K562 (cell line): ENCODE data around the gene SNTG2. TPM values are rescaled to one million over a fixed set of nuclear protein-coding genes. Genes with fewer than 3 reads are reported as not detected.

Experiments used
- ATAC-seq: fragments of 200-7000 bp; cut with Tn5 transposase; 3 replicates; pipeline ENCODE4 v1.9.1; 2020; ENCODE audit warnings: moderate library complexity
- BruUV-seq: library from RNA; stranded (reverse); fragments of 400-500 nt; replicated peaks from 2 replicates; lab custom pipeline; 2021; lab: Mats Ljungman, UMichigan
- CTCF ChIA-PET: fragments of 300-600 bp; formaldehyde crosslinking; extraction: SDS; loops from one replicate; lab custom pipeline; 2021; ENCODE audit warnings: low intra/inter-chr PET ratio; lab: Yijun Ruan, JAX
- POLR2A ChIA-PET: fragments of 300-600, 350-650 bp; sonication (Branson Sonifier 250); formaldehyde crosslinking; extraction: SDS; loops from one replicate; lab custom pipeline; 2021; ENCODE audit warnings: antibody characterized with exemption, inconsistent platforms; lab: Yijun Ruan, JAX
- DNase-seq, 4 experiments: peaks; one replicate each; pipeline versions ENCODE4 v3.0.0 to v3.0.0-alpha.2; 2011 to 2018; ENCODE audit warnings: low spot score in 3 of 4, mixed read lengths in 3 of 4; ENCODE audit errors: extremely low read depth in 1 of 4
- FAIRE-seq: peaks from 2 replicates; lab custom pipeline; 2011; peaks lifted over from hg19 to GRCh38; lab: Jason Lieb, UNC
- H2AFZ ChIP-seq: 2 replicates; pipeline ENCODE4 v1.6.0; 2011; ENCODE audit warnings: low read depth, low read length, control low read depth, inconsistent platforms
- H3K27ac ChIP-seq: fragments of 200-600 bp; 3 replicates; pipeline ENCODE4 v1.8.0; 2011; ENCODE audit warnings: low read depth, mild to moderate bottlenecking, control low read depth, inconsistent platforms, low read length, moderate library complexity, mixed read lengths; ENCODE audit errors: extremely low read depth
- H3K27me3 ChIP-seq, 2 experiments: fragments of 300-600 bp in 1 of 2; 2 replicates in 1 of 2; 3 replicates in 1 of 2; pipeline versions ENCODE4 v1.6.0 to v1.8.0; 2011; ENCODE audit warnings: inconsistent platforms in 2 of 2, low read length in 2 of 2, mild to moderate bottlenecking in 1 of 2, mixed read lengths in 1 of 2, moderate library complexity in 1 of 2; ENCODE audit not compliant: control insufficient read depth in 2 of 2, insufficient read depth in 2 of 2
- H3K36me3 ChIP-seq: fragments of 300-600 bp; 3 replicates; pipeline ENCODE4 v1.8.0; 2011; ENCODE audit warnings: mild to moderate bottlenecking, low read length, inconsistent platforms; ENCODE audit not compliant: control insufficient read depth, insufficient read depth
- H3K4me1 ChIP-seq, 2 experiments: fragments of 200-600 bp in 1 of 2; replicated peaks in 1 of 2; 2 replicates in 1 of 2; 3 replicates in 1 of 2; pipeline versions ENCODE4 v1.5.1 to v1.8.0; 2011; ENCODE audit warnings: inconsistent platforms in 2 of 2, low read length in 2 of 2, mild to moderate bottlenecking in 1 of 2, mixed read lengths in 1 of 2, moderate library complexity in 1 of 2; ENCODE audit not compliant: control insufficient read depth in 2 of 2, insufficient read depth in 2 of 2
- H3K4me2 ChIP-seq: 2 replicates; pipeline ENCODE4 v1.6.1; 2011; ENCODE audit warnings: low read length, control low read depth, inconsistent platforms, mixed read lengths; ENCODE audit not compliant: insufficient read depth
- H3K4me3 ChIP-seq: fragments of 200-600 bp; sonication (generic), shearing (Covaris generic); 2 replicates; pipeline ENCODE4 v1.5.1; 2016; ENCODE audit warnings: control low read depth, inconsistent platforms
- H3K79me2 ChIP-seq: fragments of 200-600 bp; 3 replicates; pipeline ENCODE4 v1.8.0; 2011; ENCODE audit warnings: low read length, inconsistent platforms; ENCODE audit not compliant: control insufficient read depth, insufficient read depth
- H3K9ac ChIP-seq, 2 experiments: 2 replicates each; pipeline versions ENCODE4 v1.6.0 to v1.6.1; 2011; ENCODE audit warnings: low read depth in 2 of 2, low read length in 2 of 2, control low read depth in 1 of 2, inconsistent platforms in 1 of 2, mild to moderate bottlenecking in 1 of 2, mixed read lengths in 1 of 2; ENCODE audit not compliant: insufficient read depth in 1 of 2
- H3K9me1 ChIP-seq: one replicate; pipeline ENCODE4 v1.6.0; 2011; ENCODE audit warnings: inconsistent platforms, mild to moderate bottlenecking, low read length, moderate library complexity; ENCODE audit not compliant: control insufficient read depth, insufficient read depth
- H3K9me3 ChIP-seq: replicated peaks from 2 replicates; pipeline ENCODE4 v1.5.1; 2011; ENCODE audit warnings: low read depth, low read length, inconsistent platforms; ENCODE audit not compliant: control insufficient read depth, insufficient read depth
- H4K20me1 ChIP-seq: replicated peaks from 2 replicates; pipeline ENCODE4 v1.6.1; 2011; ENCODE audit warnings: low read length, inconsistent platforms, mixed read lengths; ENCODE audit not compliant: control insufficient read depth, insufficient read depth
- CCAR2 ChIP-seq: fragments of 200-400 bp; formaldehyde crosslinking; IDR thresholded peaks from 2 replicates; pipeline ENCODE4 v1.6.1; 2017; ENCODE audit warnings: mild to moderate bottlenecking, low read depth, low read length
- CEBPB ChIP-seq: fragments of 450-650 bp; IDR thresholded peaks from 2 replicates; pipeline ENCODE4 v1.6.1; 2016; ENCODE audit warnings: missing genetic modification characterization, missing compliant biosample characterization
- CHD2 ChIP-seq: IDR thresholded peaks from 2 replicates; pipeline ENCODE4 v1.6.1; 2011; ENCODE audit warnings: low read depth, low read length
- FOXK1 ChIP-seq: sonication (generic); formaldehyde crosslinking; IDR thresholded peaks from 2 replicates; pipeline ENCODE4 v1.8.0; 2022; ENCODE audit warnings: missing genetic modification reagents, mild to moderate bottlenecking, borderline replicate concordance
- FUS ChIP-seq: fragments of 200-400 bp; formaldehyde crosslinking; optimal IDR thresholded peaks from 2 replicates; pipeline ENCODE3; 2017; ENCODE audit warnings: low read depth, low read length
- IRF2 ChIP-seq: sonication (generic); formaldehyde crosslinking; IDR thresholded peaks from 2 replicates; pipeline ENCODE4 v1.8.1; 2022; ENCODE audit warnings: mild to moderate bottlenecking, missing genetic modification reagents
- RBM15 ChIP-seq: fragments of 200-400 bp; formaldehyde crosslinking; IDR thresholded peaks from 2 replicates; pipeline ENCODE4 v1.6.1; 2018; ENCODE audit warnings: mild to moderate bottlenecking, low read length, moderate library complexity; ENCODE audit not compliant: insufficient read depth
- RFX7 ChIP-seq: fragments of 250-450 bp; sonication (Bioruptor Pico); IDR thresholded peaks from 2 replicates; pipeline ENCODE4 v1.5.1; 2021; ENCODE audit warnings: mild to moderate bottlenecking
- SMAD4 ChIP-seq: fragments of 250-450 bp; sonication (Bioruptor Pico); conservative IDR thresholded peaks from 2 replicates; pipeline ENCODE4 v1.8.0; 2021; ENCODE audit warnings: inconsistent platforms, mild to moderate bottlenecking, moderate library complexity
- SRSF1 ChIP-seq: fragments of 200-400 bp; formaldehyde crosslinking; IDR thresholded peaks from 2 replicates; pipeline ENCODE4 v1.6.1; 2017; ENCODE audit warnings: mild to moderate bottlenecking, low read depth, low read length, moderate library complexity
- ZNF586 ChIP-seq: fragments of 450-650 bp; formaldehyde crosslinking; conservative IDR thresholded peaks from 2 replicates; pipeline ENCODE4 v1.4.0; 2020; ENCODE audit warnings: mild to moderate bottlenecking, moderate library complexity
- WGBS: fragments of 100-300 bp; shearing (Covaris generic); methylation state at CpG from one replicate; pipeline ENCODE4 v1.1.6; 2016; ENCODE audit warnings: low coverage, mixed read lengths; ENCODE audit not compliant: insufficient coverage; ENCODE audit errors: missing lambda C conversion rate; 5-methylcytosine and 5-hydroxymethylcytosine counted together
- in situ Hi-C: fragments of 300-500 bp; cut with MboI; formaldehyde crosslinking; loops from 4 replicates; pipeline ENCODE4 v1.15.0; 2018; ENCODE audit warnings: inconsistent platforms, mixed read lengths
- intact Hi-C: fragments of 100-400 bp; cut with micrococcal nuclease; formaldehyde crosslinking; loops from 2 replicates; pipeline ENCODE4 v1.14.2; 2022
- polyA plus RNA-seq, 8 experiments: library from polyadenylated mRNA; depleted of rRNA in 4 of 8; stranded (reverse) in 5 of 8; unstranded in 3 of 8; fragments of >200 nt; fragmentation: Nextera tagmentation in 2 of 8; fragmentation: Illumina TruSeq in 1 of 8; extraction: Ambion mirVana in 2 of 8; extraction: Trizol in 1 of 8; gene quantifications; 2 replicates each; pipeline versions ENCODE4 v1.2.1 to v1.2.3, GENCODE V29; 2011 to 2014; ENCODE audit warnings: inconsistent platforms in 1 of 8, missing spikeins in 1 of 8
- total RNA-seq, 7 experiments: library from RNA; depleted of rRNA in 6 of 7; stranded (reverse); fragments of >200 nt in 6 of 7; fragmentation: Illumina TruSeq in 2 of 7; extraction: Trizol in 2 of 7; gene quantifications; 2 replicates each; pipeline versions ENCODE4 v1.2.1 to v1.2.3, GENCODE V29; 2011 to 2021; ENCODE audit warnings: low replicate concordance in 1 of 7
- TF ChIP-seq, protein P1 (sequence below): fragments of 250-450 bp; sonication (Bioruptor Pico); IDR thresholded peaks from 2 replicates; pipeline ENCODE4 v1.5.0; 2021
- TF ChIP-seq, protein P2 (sequence below): sonication (generic); formaldehyde crosslinking; IDR thresholded peaks from 2 replicates; pipeline ENCODE4 v1.8.0; 2023; ENCODE audit warnings: mild to moderate bottlenecking, missing genetic modification reagents
- TF ChIP-seq, protein P3 (sequence below): fragments of 250-450 bp; sonication (Bioruptor Pico); IDR thresholded peaks from 2 replicates; pipeline ENCODE4 v1.9.0; 2021; ENCODE audit warnings: mild to moderate bottlenecking

SNTG2 gene
- total and polyA plus RNA-seq, 9 of the 15 experiments (the other 6 are each of a cell fraction or from before 2014, with no cell fraction given) = not detected

DNA sequence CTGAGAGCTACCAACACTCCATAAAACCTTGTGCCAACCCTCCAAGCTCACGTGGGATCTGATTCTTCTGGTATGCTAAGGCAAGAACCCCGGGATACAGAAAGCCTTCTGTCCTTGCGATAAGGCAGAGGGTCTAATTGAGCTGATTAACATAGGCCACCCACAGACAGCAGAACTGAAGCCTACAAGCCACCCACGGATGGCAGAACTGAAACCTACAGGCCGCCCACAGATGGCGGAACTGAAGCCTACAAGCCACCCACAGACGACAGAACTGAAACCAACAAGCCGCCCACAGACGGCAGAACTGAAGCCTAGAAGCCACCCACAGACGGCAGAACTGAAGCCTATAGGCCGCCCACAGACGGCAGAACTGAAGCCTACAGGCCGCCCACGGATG is 216.3 kb downstream of the SNTG2 start (continued):
- TF ChIP-seq SMAD4 (CRISPR knock-in tag) = no peak
- no peak for TF ChIP-seq RBM15
- TF ChIP-seq, protein P1, sequence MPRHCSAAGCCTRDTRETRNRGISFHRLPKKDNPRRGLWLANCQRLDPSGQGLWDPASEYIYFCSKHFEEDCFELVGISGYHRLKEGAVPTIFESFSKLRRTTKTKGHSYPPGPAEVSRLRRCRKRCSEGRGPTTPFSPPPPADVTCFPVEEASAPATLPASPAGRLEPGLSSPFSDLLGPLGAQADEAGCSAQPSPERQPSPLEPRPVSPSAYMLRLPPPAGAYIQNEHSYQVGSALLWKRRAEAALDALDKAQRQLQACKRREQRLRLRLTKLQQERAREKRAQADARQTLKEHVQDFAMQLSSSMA (CRISPR knock-in tag) = no peak

DNA sequence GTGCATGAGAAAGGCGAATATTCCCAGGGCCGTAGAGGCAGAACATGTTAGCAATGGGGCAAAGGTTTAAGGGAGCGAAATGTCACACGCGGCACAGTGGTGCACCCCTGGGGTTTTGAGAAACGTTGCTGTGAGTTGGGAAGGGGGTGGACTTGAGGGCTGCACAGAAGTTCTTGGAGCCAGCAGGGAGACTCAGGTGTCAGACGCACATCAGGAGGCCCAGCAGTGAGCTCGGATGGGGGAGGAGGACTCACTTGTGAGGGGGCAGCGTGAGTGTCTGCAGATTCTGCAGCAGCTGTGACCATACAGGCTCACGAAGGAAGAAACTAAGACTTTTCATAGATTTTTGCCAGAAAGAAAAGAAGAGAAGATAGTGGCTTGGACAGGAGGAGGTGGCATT is 218.2 kb downstream of the SNTG2 start:
- Histone ChIP-seq H3K9me3 (no peaks in the 10 kb centered on the region), H3K27ac (no peak overlapping the region), H3K9me1 (no peaks in the 10 kb centered on the region), H3K9ac (no peak overlapping the region), H3K27me3 (peaks cover 3 to 18% of the 10 kb centered on the region in 2 experiments; a peak in 3 of 5 replicates), H3K4me1 (no peaks in the 10 kb centered on the region), H4K20me1 (no peaks in the 10 kb centered on the region), H3K4me3 (no peak overlapping the region), H3K4me2 (no peak overlapping the region), H2AFZ (no peak overlapping the region), H3K79me2 (no peaks in the 10 kb centered on the region), H3K36me3 (no peaks in the 10 kb centered on the region)
- under 1% methylated on average over 10 of the region's 10 CpGs for WGBS
- FAIRE-seq (no peak), ATAC-seq (no peak), DNase-seq (no peak)
- POLR2A ChIA-PET = no interaction called here
- CTCF ChIA-PET = no interaction called here
- intact Hi-C loops = no loop called here
- no peak for TF ChIP-seq SRSF1
- TF ChIP-seq ZNF586 (CRISPR knock-in tag) = no peak
- no peak for TF ChIP-seq FOXK1
- no peak for TF ChIP-seq RFX7
- no peak for TF ChIP-seq CCAR2
- TF ChIP-seq FUS = no peak
- TF ChIP-seq CHD2 = no peak
- TF ChIP-seq, protein P2, sequence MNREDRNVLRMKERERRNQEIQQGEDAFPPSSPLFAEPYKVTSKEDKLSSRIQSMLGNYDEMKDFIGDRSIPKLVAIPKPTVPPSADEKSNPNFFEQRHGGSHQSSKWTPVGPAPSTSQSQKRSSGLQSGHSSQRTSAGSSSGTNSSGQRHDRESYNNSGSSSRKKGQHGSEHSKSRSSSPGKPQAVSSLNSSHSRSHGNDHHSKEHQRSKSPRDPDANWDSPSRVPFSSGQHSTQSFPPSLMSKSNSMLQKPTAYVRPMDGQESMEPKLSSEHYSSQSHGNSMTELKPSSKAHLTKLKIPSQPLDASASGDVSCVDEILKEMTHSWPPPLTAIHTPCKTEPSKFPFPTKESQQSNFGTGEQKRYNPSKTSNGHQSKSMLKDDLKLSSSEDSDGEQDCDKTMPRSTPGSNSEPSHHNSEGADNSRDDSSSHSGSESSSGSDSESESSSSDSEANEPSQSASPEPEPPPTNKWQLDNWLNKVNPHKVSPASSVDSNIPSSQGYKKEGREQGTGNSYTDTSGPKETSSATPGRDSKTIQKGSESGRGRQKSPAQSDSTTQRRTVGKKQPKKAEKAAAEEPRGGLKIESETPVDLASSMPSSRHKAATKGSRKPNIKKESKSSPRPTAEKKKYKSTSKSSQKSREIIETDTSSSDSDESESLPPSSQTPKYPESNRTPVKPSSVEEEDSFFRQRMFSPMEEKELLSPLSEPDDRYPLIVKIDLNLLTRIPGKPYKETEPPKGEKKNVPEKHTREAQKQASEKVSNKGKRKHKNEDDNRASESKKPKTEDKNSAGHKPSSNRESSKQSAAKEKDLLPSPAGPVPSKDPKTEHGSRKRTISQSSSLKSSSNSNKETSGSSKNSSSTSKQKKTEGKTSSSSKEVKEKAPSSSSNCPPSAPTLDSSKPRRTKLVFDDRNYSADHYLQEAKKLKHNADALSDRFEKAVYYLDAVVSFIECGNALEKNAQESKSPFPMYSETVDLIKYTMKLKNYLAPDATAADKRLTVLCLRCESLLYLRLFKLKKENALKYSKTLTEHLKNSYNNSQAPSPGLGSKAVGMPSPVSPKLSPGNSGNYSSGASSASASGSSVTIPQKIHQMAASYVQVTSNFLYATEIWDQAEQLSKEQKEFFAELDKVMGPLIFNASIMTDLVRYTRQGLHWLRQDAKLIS = no peak
- no peak for TF ChIP-seq CEBPB
- no peak for TF ChIP-seq IRF2 (CRISPR knock-in tag)
- TF ChIP-seq, protein P3, sequence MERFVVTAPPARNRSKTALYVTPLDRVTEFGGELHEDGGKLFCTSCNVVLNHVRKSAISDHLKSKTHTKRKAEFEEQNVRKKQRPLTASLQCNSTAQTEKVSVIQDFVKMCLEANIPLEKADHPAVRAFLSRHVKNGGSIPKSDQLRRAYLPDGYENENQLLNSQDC (CRISPR knock-in tag) = no peak
- no TSS peak for BruUV-seq
- in situ Hi-C loops = no loop called here
